Parathyroid adenoma (tissue), 2 donors: Measurements from ENCODE around the gene SPG7.

ENCODE experiments used
- H2AFZ ChIP-seq: fragments of 300-600 bp; sonication (generic); one replicate; pipeline ENCODE4 v1.7.0; 2017; ENCODE audit warnings: antibody characterized with exemption, mild to moderate bottlenecking
- H3K27ac ChIP-seq: fragments of 300-600 bp; sonication (generic); one replicate; pipeline ENCODE4 v1.7.0; 2017
- H3K27me3 ChIP-seq: fragments of 300-600 bp; sonication (generic); one replicate; pipeline ENCODE4 v1.7.0; 2017; ENCODE audit warnings: low read length; ENCODE audit not compliant: control insufficient read depth, insufficient read depth
- H3K36me3 ChIP-seq: fragments of 300-600 bp; sonication (generic); one replicate; pipeline ENCODE4 v1.7.0; 2017; ENCODE audit warnings: low read length; ENCODE audit not compliant: control insufficient read depth, insufficient read depth
- H3K4me1 ChIP-seq: fragments of 300-600 bp; sonication (generic); one replicate; pipeline ENCODE4 v1.7.0; 2017; ENCODE audit warnings: control low read depth
- H3K4me2 ChIP-seq: fragments of 300-600 bp; sonication (generic); one replicate; pipeline ENCODE4 v1.7.0; 2017; ENCODE audit warnings: low read length
- H3K4me3 ChIP-seq: fragments of 300-600 bp; sonication (generic); one replicate; pipeline ENCODE4 v1.7.0; 2017; ENCODE audit warnings: low read depth, low read length
- H3K79me2 ChIP-seq: fragments of 300-600 bp; sonication (generic); one replicate; pipeline ENCODE4 v1.7.0; 2017; ENCODE audit warnings: control low read depth
- H3K9ac ChIP-seq: fragments of 300-600 bp; sonication (generic); one replicate; pipeline ENCODE4 v1.7.0; 2017; ENCODE audit warnings: mild to moderate bottlenecking
- H3K9me3 ChIP-seq: fragments of 300-600 bp; sonication (generic); one replicate; pipeline ENCODE4 v1.7.0; 2017; ENCODE audit warnings: low read length; ENCODE audit not compliant: control insufficient read depth
- CTCF ChIP-seq: fragments of 300-600 bp; sonication (generic); IDR thresholded peaks from one replicate; pipeline ENCODE4 v1.7.0; 2017; ENCODE audit warnings: antibody characterized with exemption, mild to moderate bottlenecking
- donor health status: primary hyperparathyroidism.

The SPG7 gene

GRCh38 chr16:89536886-89537548 lies 28.8 kb downstream of the SPG7 start:
- H3K4me3 ChIP-seq: no peak overlapping the region
- no peak for TF ChIP-seq CTCF
- H3K4me1 ChIP-seq: no peaks in the 10 kb centered on the region
- H3K27me3 ChIP-seq: no peaks in the 10 kb centered on the region
- H3K4me2 ChIP-seq: no peak overlapping the region
- H3K27ac ChIP-seq: no peak overlapping the region
- H3K9me3 ChIP-seq: no peaks in the 10 kb centered on the region
- H3K79me2 ChIP-seq: peaks cover 16% of the 10 kb centered on the region
- H3K9ac ChIP-seq: no peak overlapping the region
- H3K36me3 ChIP-seq: no peaks in the 10 kb centered on the region
- no peak overlapping the region for H2AFZ ChIP-seq

- H3K36me3 ChIP-seq: no peaks in the 10 kb centered on the region
Observed at GRCh38 chr16:89537549-89537925, 29.3 kb downstream of the SPG7 start.

GRCh38 chr16:89538286-89538685 lies 30.1 kb downstream of the SPG7 start:
- H3K4me1 ChIP-seq: no peaks in the 10 kb centered on the region
- H3K36me3 ChIP-seq: no peaks in the 10 kb centered on the region
- no peak overlapping the region for H3K4me3 ChIP-seq
- H2AFZ ChIP-seq: no peak overlapping the region
- H3K27me3 ChIP-seq: no peaks in the 10 kb centered on the region
- no peak for TF ChIP-seq CTCF
- no peak overlapping the region for H3K4me2 ChIP-seq
- no peak overlapping the region for H3K27ac ChIP-seq
- no peaks in the 10 kb centered on the region for H3K9me3 ChIP-seq
- H3K79me2 ChIP-seq: peaks cover 16% of the 10 kb centered on the region
- H3K9ac ChIP-seq: no peak overlapping the region

More at GRCh38 chr16:89537549-89537925, 29.3 kb downstream of the SPG7 start:
- no peak for TF ChIP-seq CTCF
- Histone ChIP-seq H3K4me1 (no peaks in the 10 kb centered on the region), H2AFZ (no peak overlapping the region), H3K4me2 (no peak overlapping the region), H3K27me3 (no peaks in the 10 kb centered on the region), H3K27ac (no peak overlapping the region), H3K9ac (no peak overlapping the region), H3K9me3 (no peaks in the 10 kb centered on the region), H3K79me2 (peaks cover 16% of the 10 kb centered on the region), H3K4me3 (no peak overlapping the region)

- Histone ChIP-seq H3K9me3 (no peaks in the 10 kb centered on the region), H3K27me3 (no peaks in the 10 kb centered on the region), H3K4me1 (no peaks in the 10 kb centered on the region), H3K9ac (no peak overlapping the region), H3K4me2 (no peak overlapping the region), H3K4me3 (no peak overlapping the region), H3K79me2 (peaks cover 11% of the 10 kb centered on the region), H3K36me3 (no peaks in the 10 kb centered on the region), H2AFZ (no peak overlapping the region), H3K27ac (no peak overlapping the region)
- TF ChIP-seq CTCF: no peak
Observed at GRCh38 chr16:89540557-89540956, 32.4 kb downstream of the SPG7 start.

GRCh38 chr16:89541792-89542191 lies 33.6 kb downstream of the SPG7 start:
- Histone ChIP-seq H3K9me3 (no peaks in the 10 kb centered on the region), H3K4me3 (no peak overlapping the region), H3K27me3 (no peaks in the 10 kb centered on the region), H3K4me2 (no peak overlapping the region), H3K4me1 (no peaks in the 10 kb centered on the region), H3K9ac (no peak overlapping the region), H2AFZ (no peak overlapping the region), H3K36me3 (no peaks in the 10 kb centered on the region), H3K27ac (no peak overlapping the region), H3K79me2 (peaks cover 9% of the 10 kb centered on the region)
- no peak for TF ChIP-seq CTCF
